HG03139 (cell line): Measurements from ENCODE around the gene ZNF672.
"Not testable (repeated sequence)": the region's sequence is repeated elsewhere in the genome, so short reads cannot be mapped to it uniquely, and the experiment has no call there.

Experiments used
- ATAC-seq: cut with Tn5 transposase; IDR thresholded peaks from one replicate; pipeline ENCODE4 v1.9.1; 2021; ENCODE audit not compliant: unreplicated experiment

Gene ZNF672

DNA sequence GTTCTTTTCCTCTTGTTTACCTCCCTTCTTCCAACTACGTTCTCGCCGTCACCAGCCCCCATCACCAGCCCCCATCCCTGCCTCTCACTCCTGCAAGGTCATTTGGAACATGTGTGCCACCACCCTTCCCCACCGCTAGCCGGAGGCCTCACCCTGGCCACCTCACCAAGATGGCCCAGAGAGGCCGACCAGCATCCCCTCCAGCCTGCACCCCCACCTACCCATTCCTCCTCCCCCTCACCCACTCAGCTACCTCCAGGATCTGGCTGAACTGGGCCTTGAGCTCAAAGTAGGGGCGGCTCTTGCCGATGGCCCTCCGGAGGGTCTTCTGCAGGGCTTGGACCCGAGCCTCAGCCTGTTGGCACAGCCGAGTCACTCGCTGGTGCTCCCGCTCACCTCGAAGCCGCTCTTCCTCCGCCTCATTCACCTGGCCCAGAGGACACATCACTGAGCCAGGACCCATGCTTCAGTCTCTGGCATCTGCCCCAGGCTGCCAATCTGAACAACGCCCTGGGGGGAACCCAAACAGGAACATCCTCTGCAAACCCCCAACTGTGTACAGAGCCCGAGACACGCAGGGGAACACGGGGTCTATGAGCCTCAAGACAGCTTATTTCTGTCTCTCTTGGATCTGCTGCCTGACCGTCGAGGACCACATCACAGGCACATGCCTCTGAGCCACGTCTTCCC, 25.1 kb upstream of the ZNF672 start:
- no peak for ATAC-seq

- no peak for ATAC-seq
Observed at GRCh38 chr1:248813546-248813945, 24.5 kb upstream of the ZNF672 start.

DNA sequence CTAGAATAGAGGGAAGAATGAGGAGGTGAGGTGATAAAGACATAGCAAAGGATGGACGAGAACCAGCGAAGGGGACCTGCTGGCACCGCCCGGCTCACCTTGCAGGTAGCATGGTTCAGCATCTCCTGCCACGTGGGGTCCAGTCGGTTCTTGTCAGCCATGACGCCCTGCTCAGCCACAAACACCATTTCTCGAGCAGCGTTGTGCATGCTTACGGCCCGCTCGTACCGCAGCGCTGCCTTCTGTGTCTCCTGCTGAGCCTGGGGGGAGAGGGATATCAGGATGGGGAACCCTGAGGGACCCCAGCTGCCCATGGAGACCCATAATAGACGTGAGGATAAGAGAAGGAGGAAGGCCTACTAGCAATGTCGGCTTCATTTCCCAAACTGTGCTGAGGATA, 23.7 kb upstream of the ZNF672 start:
- no peak for ATAC-seq

GRCh38 chr1:248815407-248816034, 22.5 kb upstream of the ZNF672 start:
- ATAC-seq, result no peak

GRCh38 chr1:248816042-248816851, 21.8 kb upstream of the ZNF672 start:
- ATAC-seq, result no peak

DNA sequence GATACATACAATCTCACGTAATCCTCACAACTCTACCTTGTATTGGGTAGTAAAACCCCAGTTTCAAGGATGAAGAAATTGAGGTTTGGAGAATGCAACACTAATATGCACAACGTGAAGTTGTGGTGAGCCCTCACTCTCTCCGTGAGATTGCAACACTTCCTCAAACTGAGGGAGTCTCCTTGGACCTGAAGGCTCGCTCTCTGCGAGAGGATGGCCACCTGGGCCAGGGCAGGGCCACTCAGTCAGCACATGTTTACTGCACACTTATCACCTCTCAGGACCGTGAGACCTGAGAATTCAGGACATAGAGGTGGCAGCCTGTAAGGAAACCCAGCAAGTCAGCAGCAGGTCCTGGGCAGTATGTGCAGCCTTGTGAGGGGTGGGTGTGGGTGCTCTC, 21.0 kb upstream of the ZNF672 start:
- no peak for ATAC-seq

- ATAC-seq, result no peak
Observed at GRCh38 chr1:248818505-248819374, 19.3 kb upstream of the ZNF672 start.

DNA sequence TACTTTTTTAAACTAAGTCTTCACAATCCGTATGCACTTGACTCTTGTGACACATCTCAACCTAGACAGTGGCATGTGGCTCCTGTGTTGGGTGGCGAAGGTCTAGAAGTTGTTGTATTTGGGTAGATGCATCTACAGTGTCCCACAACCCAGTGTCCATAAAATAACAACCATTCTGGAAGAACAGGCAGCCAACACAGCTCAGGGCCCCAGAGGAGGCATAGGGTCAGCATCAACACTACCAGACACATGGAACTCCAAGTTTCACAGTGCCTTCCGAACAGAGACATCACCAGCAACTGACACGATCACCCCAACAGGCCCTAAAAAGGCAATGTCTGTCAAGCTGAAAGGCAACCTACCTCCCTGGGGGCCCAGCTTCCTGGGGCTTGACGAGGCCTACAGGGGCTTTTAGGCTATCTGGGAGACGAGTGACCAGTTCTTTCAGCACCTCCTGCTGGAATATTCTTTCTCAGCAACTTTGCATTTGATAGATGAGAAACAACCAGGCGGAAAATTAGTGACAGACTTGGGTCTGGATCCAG, 17.9 kb upstream of the ZNF672 start:
- ATAC-seq, result no peak

DNA sequence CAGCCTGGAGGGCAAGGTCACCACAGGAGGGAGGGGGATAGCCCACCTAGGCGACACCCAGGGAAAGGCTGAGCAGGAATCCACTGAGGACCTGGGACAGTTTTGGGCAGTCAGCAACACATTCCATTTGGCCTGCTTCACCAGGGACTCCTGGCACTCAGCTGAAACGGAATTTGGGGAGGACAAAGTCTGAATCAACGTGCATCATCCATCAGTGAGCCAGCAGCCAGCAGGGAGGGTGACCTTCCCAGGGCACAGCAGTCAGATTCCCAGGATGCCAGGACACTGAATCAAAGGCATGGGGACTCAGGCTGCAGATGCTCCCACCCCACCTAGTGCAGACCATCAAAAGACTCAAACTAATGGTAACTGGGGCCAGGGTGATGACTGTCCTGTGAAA, 16.9 kb upstream of the ZNF672 start:
- no peak for ATAC-seq

DNA sequence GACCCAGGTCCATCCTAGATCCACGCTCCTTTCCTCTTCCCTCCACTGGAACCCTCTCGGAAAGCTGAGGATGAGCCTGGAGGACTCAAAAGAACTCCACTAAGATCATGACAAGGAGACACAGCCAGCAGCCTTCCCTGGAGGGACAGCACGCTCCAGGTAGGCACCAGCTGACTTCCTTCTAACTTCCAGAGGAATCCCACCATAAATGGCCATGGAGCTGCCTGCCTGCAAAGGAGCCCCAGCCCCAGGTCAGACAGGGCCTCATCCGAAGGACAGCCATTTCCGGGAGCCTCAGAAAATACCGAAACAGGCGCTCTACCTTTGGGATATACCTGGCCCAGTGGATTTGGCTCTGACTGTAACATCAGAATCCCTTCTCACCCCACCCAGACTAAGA, 16.4 kb upstream of the ZNF672 start:
- ATAC-seq, result no peak

DNA sequence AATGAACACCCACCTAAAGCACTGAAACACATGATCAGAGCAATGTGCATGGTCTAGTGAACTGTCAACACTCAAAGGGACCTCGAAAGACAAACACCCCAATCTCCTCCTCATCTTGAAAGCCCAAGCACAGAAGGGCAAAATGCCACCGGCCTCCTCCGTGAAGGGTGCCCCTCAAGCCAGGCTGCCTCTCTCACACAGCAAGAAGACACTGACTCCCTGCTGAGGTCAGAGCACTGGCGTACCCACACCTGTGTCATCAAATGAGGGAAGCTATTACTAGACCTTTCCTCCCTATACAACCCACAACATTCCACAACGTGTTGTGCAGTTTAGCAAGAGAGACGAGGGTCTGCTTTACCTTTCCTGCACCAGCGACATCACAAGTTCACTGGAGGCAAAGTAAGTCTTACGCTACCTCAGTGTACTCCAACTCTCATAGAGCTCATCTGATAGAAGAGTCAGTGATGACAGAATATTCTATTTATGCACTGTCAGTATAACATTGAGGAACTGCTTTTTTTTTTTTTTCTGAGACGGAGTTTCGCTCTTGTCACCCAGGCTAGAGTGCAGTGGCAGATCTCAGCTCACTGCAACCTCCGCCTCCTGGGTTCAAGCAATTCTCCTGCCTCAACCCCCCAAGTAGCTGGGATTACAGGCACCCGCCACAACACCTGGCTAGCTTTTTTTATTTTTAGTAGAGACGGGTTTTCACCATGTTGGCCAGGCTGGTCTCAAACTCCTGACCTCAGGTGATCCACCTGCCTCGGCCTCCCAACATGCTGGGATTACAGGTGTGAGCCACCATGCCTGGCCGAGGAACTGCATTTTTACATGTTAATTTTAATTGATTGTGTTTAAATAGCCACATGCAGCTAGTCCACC, 15.6 kb upstream of the ZNF672 start:
- no peak for ATAC-seq

- no peak for ATAC-seq
Observed at GRCh38 chr1:248823517-248824001, 14.5 kb upstream of the ZNF672 start.

DNA sequence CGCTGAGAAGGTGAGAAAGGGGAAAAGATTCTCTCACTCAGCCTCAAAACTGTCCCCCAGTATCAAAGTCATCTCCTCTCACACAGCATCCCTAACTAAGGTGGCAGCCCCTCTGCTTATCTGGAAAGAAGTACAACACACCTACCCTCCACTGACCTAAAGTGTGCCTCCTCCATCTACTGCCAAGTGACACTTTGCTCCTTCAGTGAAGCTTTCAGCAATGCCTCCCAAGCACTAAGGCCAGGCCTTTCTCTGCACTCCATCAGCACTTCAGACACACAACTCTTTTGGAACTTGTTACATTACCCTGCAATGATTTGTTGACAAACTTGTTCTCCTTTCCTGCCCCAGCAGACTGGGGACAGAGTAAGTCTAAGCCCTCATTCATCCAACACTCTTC, 13.7 kb upstream of the ZNF672 start:
- ATAC-seq, result no peak

DNA sequence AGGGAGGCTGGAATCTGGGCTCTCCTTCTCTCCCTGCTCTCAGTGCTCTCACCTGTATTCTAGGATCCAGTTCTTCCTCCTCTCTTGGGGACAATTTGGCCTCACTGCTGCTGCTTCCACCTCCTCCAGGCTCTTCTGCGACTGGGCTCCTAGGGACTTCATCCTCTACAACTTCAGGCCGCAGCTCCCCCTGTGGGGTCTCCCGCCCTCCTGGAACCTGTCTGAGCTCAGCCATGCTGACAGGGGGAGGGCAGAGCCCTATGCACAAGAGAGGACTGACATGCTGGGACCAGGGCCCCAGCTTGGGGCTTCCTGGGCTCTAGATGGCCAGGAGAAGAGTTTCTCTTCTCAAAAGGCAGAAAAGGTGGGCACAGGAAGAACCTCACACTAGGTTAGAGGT, 13.3 kb upstream of the ZNF672 start:
- no peak for ATAC-seq

- no peak for ATAC-seq
Observed at GRCh38 chr1:248825136-248825535, 12.9 kb upstream of the ZNF672 start.

GRCh38 chr1:248825573-248825908, 12.5 kb upstream of the ZNF672 start:
- peak; percentile 2 for ATAC-seq

DNA sequence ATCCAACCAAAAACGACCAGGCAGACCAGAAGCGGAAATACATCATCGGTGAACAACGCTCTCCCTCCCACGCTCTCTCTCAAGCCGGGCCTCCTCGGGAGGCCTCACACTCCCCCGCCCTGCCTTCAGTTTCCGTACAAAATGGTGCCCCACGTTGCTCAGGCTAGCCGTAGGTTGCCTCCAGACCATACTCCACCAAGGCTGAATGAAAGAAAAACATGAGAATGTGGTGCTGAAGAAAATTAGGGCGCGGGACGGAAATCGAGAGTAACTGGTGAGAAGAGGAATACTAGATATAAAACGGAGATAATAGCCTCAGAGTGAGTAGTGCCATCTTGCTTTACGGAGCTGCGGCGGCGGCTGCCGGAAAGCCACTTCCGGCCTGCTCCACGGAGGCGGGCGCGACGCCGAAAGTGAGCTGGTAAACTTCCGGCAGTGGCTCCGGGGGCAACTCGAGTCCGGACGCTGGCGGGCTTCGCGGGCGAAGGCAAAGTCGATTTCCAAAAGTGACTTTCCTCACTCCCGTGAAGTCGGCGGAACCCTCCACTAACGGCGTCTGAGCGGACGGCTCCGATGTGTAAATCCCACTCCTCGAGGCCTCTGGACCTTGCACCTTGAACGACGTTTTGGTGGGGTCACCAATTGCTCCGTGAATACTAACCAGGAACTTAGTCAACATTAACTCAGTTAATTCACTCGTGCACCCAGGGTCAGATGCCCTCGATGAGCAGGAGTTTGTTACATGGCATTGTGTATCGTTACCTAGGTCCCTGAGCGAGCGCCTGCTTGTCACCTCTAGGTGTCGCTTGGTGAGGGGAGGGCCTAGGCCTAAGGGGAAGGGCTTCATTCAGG, 11.9 kb upstream of the ZNF672 start, which contains the start of gene SH3BP5L:
Gene SH3BP5L, minus strand, starts transcription at position 7 of the 852 bp plus-strand sequence. CDS start 980 bp downstream, outside the sequence.
- ATAC-seq, result peak; percentile 95

DNA sequence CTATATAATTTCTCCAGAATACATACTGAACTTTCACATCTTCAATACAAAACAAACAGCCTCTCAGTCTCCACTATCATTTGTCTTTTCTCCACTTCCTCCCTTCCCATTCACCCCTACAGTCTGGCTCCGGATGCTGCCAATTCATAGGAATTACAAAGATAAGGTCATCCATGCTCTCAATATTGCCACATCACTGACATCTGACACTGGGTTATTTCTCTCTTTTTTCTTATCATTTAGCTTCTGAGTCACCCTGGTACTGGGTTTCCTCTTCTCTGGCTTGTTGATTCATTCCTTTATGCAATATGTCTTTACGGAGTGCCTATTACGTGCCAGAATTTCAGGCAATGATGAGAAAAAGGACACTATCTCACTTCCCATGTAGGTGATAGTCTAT, 9.2 kb upstream of the ZNF672 start:
- no peak for ATAC-seq

- not testable (repeated sequence) for ATAC-seq
Observed at GRCh38 chr1:248830718-248831017, 7.4 kb upstream of the ZNF672 start.
